NB4 (cell line): ENCODE data around the gene HLA-B.

Source experiments
- CTCF ChIP-seq: IDR thresholded peaks from one replicate; pipeline ENCODE4 v1.5.1; 2012; ENCODE audit warnings: low read depth, low read length
- MAX ChIP-seq: IDR thresholded peaks from 2 replicates; pipeline ENCODE4 v1.6.1; 2011; ENCODE audit warnings: low read depth, low read length
- MYC ChIP-seq: IDR thresholded peaks from 2 replicates; pipeline ENCODE4 v1.6.1; 2011; ENCODE audit warnings: low read depth, low read length
- POLR2A ChIP-seq: IDR thresholded peaks from 2 replicates; pipeline ENCODE4 v1.6.1; 2011; ENCODE audit warnings: mild to moderate bottlenecking; ENCODE audit not compliant: insufficient read length; ENCODE audit errors: extremely low read depth

GRCh38 chr6:31400467-31401289 is 43.7 kb upstream of the HLA-B start:
- TF ChIP-seq CTCF (no peak), POLR2A (peak; percentile 53), MYC (no peak), MAX (peak; percentile 15; the same call in 1 of the 2 replicates)
